GM18951 (cell line): ENCODE data around the gene ZKSCAN3.

ENCODE experiments used
- POLR2A ChIP-seq: IDR thresholded peaks from 4 replicates; pipeline ENCODE4 v1.6.1; 2011; ENCODE audit warnings: mild to moderate bottlenecking; ENCODE audit not compliant: insufficient read length, insufficient read depth; ENCODE audit errors: extremely low read depth
- in situ Hi-C: fragments of 300-500 bp; cut with MboI; formaldehyde crosslinking; loops from one replicate; pipeline ENCODE4 v1.12.0; 2022; ENCODE audit warnings: low sequenced_read_pairs, mixed read lengths, inconsistent platforms; ENCODE audit not compliant: unreplicated experiment

The ZKSCAN3 gene

GRCh38 chr6:28407401-28407800, 57.7 kb downstream of the ZKSCAN3 start:
- no peak for TF ChIP-seq POLR2A
- in situ Hi-C loops: no loop called here

DNA sequence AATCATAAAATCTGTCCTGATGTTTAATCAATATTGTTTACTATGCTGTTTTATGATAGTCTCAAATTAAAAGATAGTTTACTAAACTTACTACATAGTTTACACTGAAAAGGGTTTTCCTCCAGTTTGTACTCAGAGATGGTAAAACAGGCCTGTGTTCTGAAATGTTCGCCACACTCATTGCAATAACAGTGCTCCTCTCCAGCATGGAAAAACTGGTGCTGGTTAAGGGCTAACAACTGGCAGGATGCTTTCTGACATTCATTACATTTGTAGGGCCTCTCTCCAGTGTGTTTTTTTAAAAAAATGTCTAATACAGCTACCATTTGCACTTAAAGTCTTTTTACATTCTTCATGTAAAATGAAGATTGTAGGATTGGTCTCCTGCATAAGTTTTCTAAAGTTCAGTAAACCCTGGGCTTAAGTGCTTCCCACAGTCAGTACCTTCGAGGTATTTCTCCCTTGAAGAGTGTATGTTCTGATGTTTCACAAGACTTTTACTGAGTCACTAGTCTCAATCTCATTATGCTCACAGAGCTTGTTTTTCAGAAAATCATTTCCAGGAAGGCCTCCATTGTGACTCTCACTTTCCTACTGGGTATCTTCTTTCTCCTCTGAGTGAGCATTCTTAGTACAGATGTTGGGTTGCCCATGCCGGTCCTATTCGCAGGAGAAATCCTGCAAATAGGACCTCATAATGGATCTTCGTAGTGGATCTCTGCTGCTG, 58.5 kb downstream of the ZKSCAN3 start:
- TF ChIP-seq POLR2A: no peak
- in situ Hi-C loops: no loop called here

- TF ChIP-seq POLR2A: no peak
- in situ Hi-C loops: no loop called here
Observed at GRCh38 chr6:28410767-28411166, 61.0 kb downstream of the ZKSCAN3 start.

DNA sequence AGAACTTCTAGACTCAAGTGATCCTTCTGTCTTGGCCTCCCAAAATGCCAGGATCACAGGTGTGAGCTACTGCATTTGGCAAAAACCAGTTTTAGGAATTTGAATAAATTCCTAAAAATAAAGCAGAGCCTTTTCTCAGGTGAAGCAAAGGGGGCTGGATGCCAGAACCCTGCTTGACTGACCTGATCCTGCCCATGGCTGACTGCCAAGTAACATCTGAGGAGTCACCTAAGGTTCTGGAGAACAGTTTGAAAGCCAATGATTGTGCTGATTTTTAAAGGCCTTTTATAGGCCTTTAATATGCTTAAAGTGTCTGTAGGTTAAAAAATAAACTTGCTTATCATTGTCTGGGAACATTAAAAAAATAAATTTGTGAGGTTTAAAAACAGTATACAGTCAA, 63.9 kb downstream of the ZKSCAN3 start:
- no peak for TF ChIP-seq POLR2A
- in situ Hi-C loops: no loop called here
